SU-DHL-6 (cell line): ENCODE results near the gene LMTK3.
A peak's percentile ranks its signal among the peaks of the same experiment; 100 is the strongest.

ENCODE experiments used
- H2AFZ ChIP-seq: fragments of 200-600 bp; sonication (generic); 2 replicates; pipeline ENCODE4 v1.6.1; 2014; ENCODE audit warnings: low read depth, mild to moderate bottlenecking, moderate library complexity, mixed read lengths, antibody characterized with exemption, low read length; ENCODE audit not compliant: severe bottlenecking
- H3F3A ChIP-seq: fragments of 200-600 bp; shearing (Covaris generic); 2 replicates; pipeline ENCODE4 v1.6.0; 2016; ENCODE audit warnings: antibody characterized with exemption, mild to moderate bottlenecking; ENCODE audit not compliant: insufficient read depth
- H3K27ac ChIP-seq: fragments of 200-600 bp; sonication (generic); 2 replicates; pipeline ENCODE4 v1.5.1; 2016; ENCODE audit warnings: low read depth, mild to moderate bottlenecking, low read length, moderate library complexity, mixed read lengths
- H3K27me3 ChIP-seq: fragments of 200-600 bp; sonication (generic), shearing (Covaris generic); 2 replicates; pipeline ENCODE4 v1.6.0; 2014; ENCODE audit warnings: mild to moderate bottlenecking, low read length
- H3K36me3 ChIP-seq: fragments of 200-600 bp; sonication (generic); 2 replicates; pipeline ENCODE4 v1.6.1; 2014; ENCODE audit warnings: mild to moderate bottlenecking, low read length, mixed read lengths
- H3K4me2 ChIP-seq: fragments of 300-600, 200-600 bp; shearing (Covaris generic), sonication (generic); 2 replicates; pipeline ENCODE4 v1.6.0; 2014; ENCODE audit warnings: low read length, low read depth, mild to moderate bottlenecking; ENCODE audit not compliant: poor library complexity, severe bottlenecking
- H3K4me3 ChIP-seq: fragments of 200-600 bp; sonication (generic); 2 replicates; pipeline ENCODE4 v1.5.1; 2014; ENCODE audit warnings: antibody characterized with exemption, low read length, mild to moderate bottlenecking, mixed read lengths; ENCODE audit not compliant: insufficient read depth, poor library complexity, severe bottlenecking
- H3K79me2 ChIP-seq: fragments of 200-600 bp; sonication (generic); 2 replicates; pipeline ENCODE4 v1.6.1; 2014; ENCODE audit warnings: mild to moderate bottlenecking, low read length, moderate library complexity; ENCODE audit not compliant: insufficient read depth
- H3K9ac ChIP-seq: fragments of 200-600 bp; sonication (generic); 2 replicates; pipeline ENCODE4 v1.7.0; 2014; ENCODE audit warnings: mild to moderate bottlenecking, low read length
- H3K9me2 ChIP-seq: fragments of 200-600 bp; sonication (generic); replicated peaks from 2 replicates; pipeline ENCODE4 v1.6.1; 2014; ENCODE audit warnings: low read length; ENCODE audit not compliant: insufficient read depth
- H3K9me3 ChIP-seq: fragments of 200-600 bp; sonication (generic); 2 replicates; pipeline ENCODE4 v1.6.1; 2014; ENCODE audit warnings: low read length, mixed read lengths; ENCODE audit not compliant: insufficient read depth
- H4K20me1 ChIP-seq: fragments of 200-600 bp; sonication (generic); 2 replicates; pipeline ENCODE4 v1.6.1; 2014; ENCODE audit warnings: low read depth, mild to moderate bottlenecking, antibody characterized with exemption, low read length, moderate library complexity, mixed read lengths
- CTCF ChIP-seq: fragments of 200-600 bp; sonication (generic); IDR thresholded peaks from one replicate; pipeline ENCODE4 v1.5.1; 2017; ENCODE audit warnings: antibody characterized with exemption, mild to moderate bottlenecking, low read length, moderate library complexity; ENCODE audit not compliant: insufficient read depth, poor library complexity, severe bottlenecking
- EZH2phosphoT487 ChIP-seq: fragments of 200-600 bp; sonication (generic), shearing (Covaris generic); conservative IDR thresholded peaks from 2 replicates; pipeline ENCODE4 v1.6.1; 2018; ENCODE audit warnings: mild to moderate bottlenecking, antibody characterized with exemption, low read length, moderate library complexity, mixed read lengths

LMTK3 gene

GRCh38 chr19:48518207-48518606, 6.6 kb upstream of the LMTK3 start:
- H2AFZ ChIP-seq = no peak overlapping the region
- H4K20me1 ChIP-seq = no peaks in the 10 kb centered on the region
- no peaks in the 10 kb centered on the region for H3K27me3 ChIP-seq
- H3F3A ChIP-seq = peaks cover under 1% of the 10 kb centered on the region; the same call in 1 of the 2 replicates
- H3K9me3 ChIP-seq = no peaks in the 10 kb centered on the region
- H3K36me3 ChIP-seq = no peaks in the 10 kb centered on the region
- TF ChIP-seq CTCF (no peak), EZH2phosphoT487 (no peak)
- H3K4me2 ChIP-seq = no peak overlapping the region
- H3K27ac ChIP-seq = no peak overlapping the region
- no peak overlapping the region for H3K9ac ChIP-seq
- H3K4me3 ChIP-seq = no peak overlapping the region
- H3K9me2 ChIP-seq = no peaks in the 10 kb centered on the region
- H3K79me2 ChIP-seq = no peaks in the 10 kb centered on the region

- Histone ChIP-seq H3K36me3 (no peaks in the 10 kb centered on the region), H3K79me2 (no peaks in the 10 kb centered on the region), H3F3A (peaks cover 8% of the 10 kb centered on the region), H3K9ac (no peak overlapping the region), H4K20me1 (no peaks in the 10 kb centered on the region), H3K27ac (no peak overlapping the region), H3K9me3 (no peaks in the 10 kb centered on the region), H2AFZ (no peak overlapping the region), H3K9me2 (no peaks in the 10 kb centered on the region), H3K4me3 (no peak overlapping the region), H3K4me2 (no peak overlapping the region), H3K27me3 (no peaks in the 10 kb centered on the region)
- no peak for TF ChIP-seq CTCF
- TF ChIP-seq EZH2phosphoT487 = no peak
Measured at GRCh38 chr19:48516536-48516935, 4.9 kb upstream of the LMTK3 start.

GRCh38 chr19:48514123-48514458, 2.5 kb upstream of the LMTK3 start:
- no peaks in the 10 kb centered on the region for H4K20me1 ChIP-seq
- no peaks in the 10 kb centered on the region for H3K36me3 ChIP-seq
- no peaks in the 10 kb centered on the region for H3K9me2 ChIP-seq
- H3K27me3 ChIP-seq = no peaks in the 10 kb centered on the region
- no peaks in the 10 kb centered on the region for H3K9me3 ChIP-seq
- peak overlapping the region; percentile 84 for H3K4me2 ChIP-seq
- peak overlapping the region; percentile 77 for H3K9ac ChIP-seq
- no peak for TF ChIP-seq EZH2phosphoT487
- TF ChIP-seq CTCF = no peak
- peak overlapping the region; percentile 87 for H2AFZ ChIP-seq
- peaks cover 8% of the 10 kb centered on the region for H3F3A ChIP-seq
- H3K79me2 ChIP-seq = no peaks in the 10 kb centered on the region
- no peak overlapping the region for H3K27ac ChIP-seq
- peak overlapping the region; percentile 74 for H3K4me3 ChIP-seq
